Brain microvascular endothelial cell (primary cell): ENCODE data around the gene NWD2.

Source experiments
- DNase-seq: peaks from one replicate; pipeline ENCODE4 v3.0.0-alpha.2; 2020
- H3K27ac ChIP-seq: fragments of 250-450 bp; sonication (Bioruptor Pico); 2 replicates; pipeline ENCODE4 v1.5.1; 2020; ENCODE audit warnings: mild to moderate bottlenecking, moderate library complexity
- H3K27me3 ChIP-seq: fragments of 250-450 bp; sonication (Bioruptor Pico); replicated peaks from 2 replicates; pipeline ENCODE4 v1.5.1; 2020; ENCODE audit warnings: mild to moderate bottlenecking
- H3K36me3 ChIP-seq: fragments of 250-450 bp; sonication (Bioruptor Pico); replicated peaks from 2 replicates; pipeline ENCODE4 v1.5.1; 2020; ENCODE audit warnings: mild to moderate bottlenecking
- H3K4me3 ChIP-seq: 2 replicates; pipeline ENCODE4 v1.5.1; 2011; ENCODE audit warnings: low read depth, mild to moderate bottlenecking, control low read depth, low read length, moderate library complexity
- CTCF ChIP-seq: IDR thresholded peaks from 2 replicates; pipeline ENCODE4 v1.5.1; 2011; ENCODE audit warnings: low read depth, mild to moderate bottlenecking, moderate library complexity, low read length, control low read depth, inconsistent platforms; ENCODE audit errors: missing control alignments
- in situ Hi-C: cut with HindIII; loops from 2 replicates; pipeline ENCODE4 v1.10.0; 2017; ENCODE audit warnings: low sequenced_read_pairs, low pct_ligation_motif_present

NWD2 gene

DNA sequence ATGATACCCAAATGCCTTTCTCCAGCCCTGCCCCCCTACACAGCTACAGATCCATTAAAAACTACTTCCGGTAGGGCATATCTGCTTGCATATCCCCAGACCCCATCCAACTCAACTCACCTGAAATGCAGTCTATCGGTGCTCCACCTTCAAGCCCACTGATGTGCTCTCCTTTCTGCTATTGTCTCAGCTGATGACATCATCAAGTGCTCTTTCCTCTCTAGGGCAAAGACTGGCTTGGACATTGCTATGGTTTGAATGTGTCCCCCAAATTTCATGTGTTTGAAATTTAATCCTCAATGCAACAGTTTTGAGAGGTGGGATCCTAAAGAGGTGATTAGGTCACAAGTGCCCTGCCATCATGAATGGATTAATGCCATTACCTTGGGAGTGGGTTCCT lies 229.3 kb downstream of the NWD2 start:
- Histone ChIP-seq H3K27ac (no peak overlapping the region), H3K27me3 (no peaks in the 10 kb centered on the region), H3K4me3 (no peak overlapping the region), H3K36me3 (no peaks in the 10 kb centered on the region)
- TF ChIP-seq CTCF, result no peak
- in situ Hi-C loops, result no loop called here
- no peak for DNase-seq

- Histone ChIP-seq H3K4me3 (no peak overlapping the region), H3K27ac (no peak overlapping the region), H3K27me3 (no peaks in the 10 kb centered on the region), H3K36me3 (no peaks in the 10 kb centered on the region)
- in situ Hi-C loops, result no loop called here
- TF ChIP-seq CTCF, result no peak
- no peak for DNase-seq
These were observed 230.5 kb downstream of the NWD2 start for GRCh38 chr4:37475087-37475486.

DNA sequence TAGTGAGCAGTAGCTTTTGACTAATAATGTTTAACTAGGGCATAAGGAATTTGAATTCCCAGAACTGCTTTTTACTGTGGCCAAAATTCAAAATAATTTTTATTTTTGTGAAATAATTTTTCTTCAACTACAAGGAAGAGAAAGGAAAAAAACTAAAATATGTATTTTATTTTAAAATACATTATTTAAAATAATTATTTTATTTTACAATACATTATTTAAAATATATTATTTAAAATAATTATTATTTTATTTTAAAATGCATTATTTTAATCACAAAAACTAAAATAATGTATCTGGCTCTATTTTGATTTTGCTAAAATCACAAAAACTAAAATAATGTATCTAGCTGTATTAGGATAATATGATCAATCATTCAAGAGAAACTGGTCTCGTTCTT lies 231.2 kb downstream of the NWD2 start:
- DNase-seq, result no peak
- no peaks in the 10 kb centered on the region for H3K36me3 ChIP-seq
- no peak overlapping the region for H3K4me3 ChIP-seq
- in situ Hi-C loops, result no loop called here
- no peaks in the 10 kb centered on the region for H3K27me3 ChIP-seq
- no peak overlapping the region for H3K27ac ChIP-seq
- TF ChIP-seq CTCF, result no peak

GRCh38 chr4:37476256-37476655 lies 231.7 kb downstream of the NWD2 start:
- H3K36me3 ChIP-seq, result no peaks in the 10 kb centered on the region
- TF ChIP-seq CTCF, result no peak

DNA sequence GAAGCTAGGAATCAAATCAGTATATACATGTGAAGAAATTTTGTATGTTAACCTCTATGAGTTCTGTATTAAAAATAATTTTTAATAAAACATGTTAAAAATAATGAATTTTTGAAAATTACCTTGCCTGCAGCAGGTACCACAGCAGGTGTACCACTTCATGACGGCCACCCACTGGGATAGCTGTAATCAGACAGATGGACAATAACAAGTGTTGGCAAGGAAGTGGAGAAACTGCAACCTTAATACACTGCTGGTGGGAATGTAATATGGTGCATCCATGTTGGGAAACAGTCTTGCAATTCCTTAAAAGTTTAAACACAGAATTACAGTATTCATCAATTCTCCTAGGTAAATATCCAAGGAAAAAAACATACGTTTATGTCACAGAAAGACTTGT lies 232.1 kb downstream of the NWD2 start:
- no peak overlapping the region for H3K4me3 ChIP-seq
- H3K27me3 ChIP-seq, result no peaks in the 10 kb centered on the region
- no peaks in the 10 kb centered on the region for H3K36me3 ChIP-seq
- in situ Hi-C loops, result no loop called here
- TF ChIP-seq CTCF, result no peak
- H3K27ac ChIP-seq, result no peak overlapping the region
- no peak for DNase-seq

More at GRCh38 chr4:37476256-37476655, 231.7 kb downstream of the NWD2 start:
- no peak for DNase-seq
- in situ Hi-C loops, result no loop called here
- Histone ChIP-seq H3K4me3 (no peak overlapping the region), H3K27ac (no peak overlapping the region), H3K27me3 (no peaks in the 10 kb centered on the region)

- no peaks in the 10 kb centered on the region for H3K27me3 ChIP-seq
- DNase-seq, result no peak
- in situ Hi-C loops, result no loop called here
- H3K4me3 ChIP-seq, result no peak overlapping the region
- no peak overlapping the region for H3K27ac ChIP-seq
- no peak for TF ChIP-seq CTCF
- H3K36me3 ChIP-seq, result no peaks in the 10 kb centered on the region
These were observed 232.6 kb downstream of the NWD2 start for GRCh38 chr4:37477126-37477525.
